ENCODE measurements around the gene PIGC. TPM values are rescaled to one million over a fixed set of nuclear protein-coding genes. Genes with fewer than 3 reads are reported as not detected.

The PIGC gene
- total RNA-seq, 1 experiment from 2014 or later = 17.5 TPM

DNA sequence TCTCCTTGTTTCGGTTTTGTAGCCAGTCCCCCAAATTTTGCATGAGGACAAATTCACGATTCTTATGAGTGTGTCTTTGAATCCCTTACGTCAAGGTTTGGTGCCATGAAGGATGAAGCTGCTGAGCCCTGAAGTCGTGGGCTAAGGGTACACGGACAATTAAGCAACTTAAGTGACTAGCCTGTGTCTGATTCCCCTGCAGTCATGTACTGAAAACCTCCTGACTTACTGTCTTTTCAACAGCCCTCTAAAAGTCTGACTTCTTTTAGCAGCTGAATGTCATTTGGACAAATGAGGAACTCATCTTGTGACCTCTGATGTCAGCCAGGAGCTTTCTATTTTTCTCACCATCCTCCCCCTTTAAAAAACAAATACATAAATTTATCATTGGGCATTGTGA, 50.5 kb downstream of the PIGC start:
- H3K9ac ChIP-seq (ENCODE audit: extremely low read depth, insufficient read length, low read length) = no peak overlapping the region
- no peak for DNase-seq
- H3K4ac ChIP-seq (ENCODE audit: low read depth, low read length) = no peak overlapping the region
- Mint-ChIP-seq H3K4me1 (peaks cover 35 to 41% of the 10 kb centered on the region in 2 experiments), H3K4me3 (no peak overlapping the region), H3K9me3 (no peaks in the 10 kb centered on the region), H3K36me3 (ENCODE audit: insufficient read depth in 1 of 3, low read depth in 3 of 3) (no peaks in the 10 kb centered on the region), H3K27ac (no peak overlapping the region), H3K27me3 (ENCODE audit: low read depth) (no peaks in the 10 kb centered on the region)
- H2BK15ac ChIP-seq (ENCODE audit: low read depth, low read length) = no peak overlapping the region
- TF ChIP-seq, protein P1, sequence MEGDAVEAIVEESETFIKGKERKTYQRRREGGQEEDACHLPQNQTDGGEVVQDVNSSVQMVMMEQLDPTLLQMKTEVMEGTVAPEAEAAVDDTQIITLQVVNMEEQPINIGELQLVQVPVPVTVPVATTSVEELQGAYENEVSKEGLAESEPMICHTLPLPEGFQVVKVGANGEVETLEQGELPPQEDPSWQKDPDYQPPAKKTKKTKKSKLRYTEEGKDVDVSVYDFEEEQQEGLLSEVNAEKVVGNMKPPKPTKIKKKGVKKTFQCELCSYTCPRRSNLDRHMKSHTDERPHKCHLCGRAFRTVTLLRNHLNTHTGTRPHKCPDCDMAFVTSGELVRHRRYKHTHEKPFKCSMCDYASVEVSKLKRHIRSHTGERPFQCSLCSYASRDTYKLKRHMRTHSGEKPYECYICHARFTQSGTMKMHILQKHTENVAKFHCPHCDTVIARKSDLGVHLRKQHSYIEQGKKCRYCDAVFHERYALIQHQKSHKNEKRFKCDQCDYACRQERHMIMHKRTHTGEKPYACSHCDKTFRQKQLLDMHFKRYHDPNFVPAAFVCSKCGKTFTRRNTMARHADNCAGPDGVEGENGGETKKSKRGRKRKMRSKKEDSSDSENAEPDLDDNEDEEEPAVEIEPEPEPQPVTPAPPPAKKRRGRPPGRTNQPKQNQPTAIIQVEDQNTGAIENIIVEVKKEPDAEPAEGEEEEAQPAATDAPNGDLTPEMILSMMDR (conservative IDR thresholded peaks at IDR 0.05) = no peak
- no peaks in the 10 kb centered on the region for H3K79me2 ChIP-seq (ENCODE audit: insufficient read depth, low read length)
- H2BK20ac ChIP-seq (ENCODE audit: low read depth, low read length, poor library complexity, severe bottlenecking) = no peak overlapping the region
- H3K27ac ChIP-seq (ENCODE audit: insufficient read length, low read depth, low read length) = no peak overlapping the region
- no peak overlapping the region for H2AK5ac ChIP-seq (ENCODE audit: insufficient read length, low read length)
- H3K9me3 ChIP-seq (ENCODE audit: control insufficient read depth, low read depth, low read length) = no peaks in the 10 kb centered on the region
- no peaks in the 10 kb centered on the region for H3K27me3 ChIP-seq (ENCODE audit: insufficient read depth, low read length)
- no peak overlapping the region for H2BK12ac ChIP-seq (ENCODE audit: insufficient read length, low read depth, low read length)
- no peaks in the 10 kb centered on the region for H3K23me2 ChIP-seq (ENCODE audit: insufficient read length, low read depth, low read length, poor library complexity, severe bottlenecking)
- no peak overlapping the region for H4K91ac ChIP-seq (ENCODE audit: insufficient read length, low read depth, low read length)
- H2BK5ac ChIP-seq (ENCODE audit: insufficient read length, low read length) = no peak overlapping the region
- WGBS (ENCODE audit: extremely low coverage, insufficient read length, low lambda C conversion rate) = no CpG with 5 or more reads among the region's 5 CpGs
- no peak overlapping the region for H3K18ac ChIP-seq (ENCODE audit: insufficient read length, low read depth, low read length)
- no peak overlapping the region for H4K5ac ChIP-seq (ENCODE audit: insufficient read length, low read depth, low read length)
- H4K20me1 ChIP-seq (ENCODE audit: control insufficient read depth, insufficient read depth, insufficient read length) = no peaks in the 10 kb centered on the region
- no peak overlapping the region for H2BK120ac ChIP-seq (ENCODE audit: low read depth, low read length, poor library complexity, severe bottlenecking)
- H2AFZ ChIP-seq (ENCODE audit: low read length) = no peak overlapping the region
- no peak overlapping the region for H3T11ph ChIP-seq (ENCODE audit: low read length)
- no peak overlapping the region; the same call in 1 of the 2 replicates for H3K14ac ChIP-seq (ENCODE audit: insufficient read depth, low read length)
- no peak overlapping the region for H3K56ac ChIP-seq (ENCODE audit: insufficient read length, low read depth, low read length)
- H3K4me2 ChIP-seq (ENCODE audit: insufficient read depth, insufficient read length, low read length) = no peak overlapping the region
- no peak overlapping the region for H4K8ac ChIP-seq (replicated peaks; ENCODE audit: insufficient read length, low read depth, low read length)
- H3K4me1 ChIP-seq (ENCODE audit: insufficient read depth, low read length) = peaks cover 4% of the 10 kb centered on the region; the same call in 1 of the 2 replicates
- no peaks in the 10 kb centered on the region for H3K79me1 ChIP-seq (ENCODE audit: insufficient read depth, low read depth, low read length, poor library complexity, severe bottlenecking)
- no peak overlapping the region for H3K23ac ChIP-seq (ENCODE audit: insufficient read length, low read depth, low read length)

Measured in H9 (cell line).